MCF 10A (cell line): ENCODE results near the gene ATP11B. TPM values are rescaled to one million over a fixed set of nuclear protein-coding genes. Genes with fewer than 3 reads are reported as not detected.

Experiments used
- BruUV-seq: library from RNA; stranded (reverse); fragments of 400-500 nt; replicated peaks from 2 replicates; lab custom pipeline; 2021; lab: Mats Ljungman, UMichigan
- CTCF ChIA-PET: fragments of 300-600 bp; sonication (Branson Sonifier 250); formaldehyde crosslinking; extraction: SDS; loops from one replicate; lab custom pipeline; 2021; ENCODE audit warnings: antibody characterized with exemption, inconsistent platforms; lab: Yijun Ruan, JAX
- POLR2A ChIA-PET: fragments of 300-600, 350-650 bp; sonication (Branson Sonifier 250); formaldehyde crosslinking; extraction: SDS; loops from one replicate; lab custom pipeline; 2020; ENCODE audit warnings: antibody characterized with exemption, inconsistent platforms; lab: Yijun Ruan, JAX
- DNase-seq: peaks from one replicate; pipeline ENCODE4 v3.0.0-alpha.2; 2018; ENCODE audit not compliant: unreplicated experiment
- H3K27ac Mint-ChIP-seq: one replicate; pipeline ENCODE4 v1.8.0; 2022; ENCODE audit warnings: mild to moderate bottlenecking, low read depth, mixed read lengths; ENCODE audit not compliant: unreplicated experiment
- H3K27me3 Mint-ChIP-seq: one replicate; pipeline ENCODE4 v1.8.0; 2022; ENCODE audit warnings: mixed read lengths; ENCODE audit not compliant: insufficient read depth, unreplicated experiment
- H3K36me3 Mint-ChIP-seq: one replicate; pipeline ENCODE4 v1.8.0; 2022; ENCODE audit warnings: mild to moderate bottlenecking, moderate library complexity, mixed read lengths; ENCODE audit not compliant: insufficient read depth, unreplicated experiment
- H3K4me1 Mint-ChIP-seq: one replicate; pipeline ENCODE4 v1.8.0; 2022; ENCODE audit warnings: mixed read lengths; ENCODE audit not compliant: insufficient read depth, unreplicated experiment
- H3K4me3 Mint-ChIP-seq: one replicate; pipeline ENCODE4 v1.8.0; 2022; ENCODE audit warnings: mild to moderate bottlenecking, moderate library complexity, mixed read lengths; ENCODE audit not compliant: unreplicated experiment
- H3K9me3 Mint-ChIP-seq: one replicate; pipeline ENCODE4 v1.8.0; 2022; ENCODE audit warnings: mixed read lengths; ENCODE audit not compliant: unreplicated experiment
- intact Hi-C: fragments of 100-400 bp; cut with micrococcal nuclease; formaldehyde crosslinking; loops from 2 replicates; pipeline ENCODE4 v1.14.1; 2022
- total RNA-seq: library from RNA; stranded (reverse); gene quantifications from 2 replicates; pipeline ENCODE4 v1.2.3, GENCODE V29; 2022
- TF ChIP-seq, protein P1 (sequence below): fragments of 200-600 bp; IDR thresholded peaks from one replicate; pipeline ENCODE4 v1.8.0; 2022; ENCODE audit warnings: antibody characterized with exemption, mild to moderate bottlenecking; ENCODE audit not compliant: unreplicated experiment

The ATP11B gene
- total RNA-seq, 1 experiment from 2014 or later = 66.2 TPM

DNA sequence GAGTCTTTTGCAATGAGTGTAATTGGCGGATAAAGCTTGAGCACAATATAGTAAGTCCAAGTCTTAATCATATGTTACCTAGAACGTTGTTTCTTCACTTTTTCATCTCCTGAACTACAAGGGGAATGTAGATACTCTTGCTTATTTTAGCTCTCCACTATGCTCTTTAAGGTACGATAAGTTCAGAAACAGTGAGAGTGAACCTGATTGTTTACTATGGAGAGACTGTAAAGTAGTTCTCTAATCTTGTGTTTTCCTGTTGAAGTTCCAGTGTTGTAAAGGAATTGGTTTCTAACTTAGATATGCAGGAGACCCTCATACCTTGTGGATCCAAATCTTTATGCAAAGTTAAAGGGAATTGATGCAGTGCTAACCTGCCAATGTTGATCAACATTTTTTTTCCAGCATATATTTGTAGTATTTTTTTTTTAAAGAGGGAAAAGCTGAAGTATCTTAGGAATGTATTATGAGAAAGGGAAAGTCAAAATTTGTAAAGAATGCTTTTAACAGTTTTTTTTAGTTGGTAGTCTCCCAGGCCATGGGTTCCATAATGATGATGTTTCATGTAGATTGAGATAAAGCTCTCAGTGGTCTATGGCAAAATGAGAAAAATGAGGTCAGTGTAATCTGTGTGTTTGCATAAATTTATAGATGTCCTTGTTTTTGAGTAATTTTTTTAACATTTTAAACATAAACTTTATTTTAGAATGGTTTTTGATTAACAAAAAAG lies 14.9 kb downstream of the ATP11B start:
- no peaks in the 10 kb centered on the region for H3K36me3 Mint-ChIP-seq
- no TSS peak for BruUV-seq
- H3K4me3 Mint-ChIP-seq = no peak overlapping the region
- H3K27ac Mint-ChIP-seq = no peak overlapping the region
- intact Hi-C loops = no loop called here
- H3K4me1 Mint-ChIP-seq = peaks cover 22% of the 10 kb centered on the region
- CTCF ChIA-PET = no interaction called here
- H3K27me3 Mint-ChIP-seq = no peaks in the 10 kb centered on the region
- TF ChIP-seq, protein P1, sequence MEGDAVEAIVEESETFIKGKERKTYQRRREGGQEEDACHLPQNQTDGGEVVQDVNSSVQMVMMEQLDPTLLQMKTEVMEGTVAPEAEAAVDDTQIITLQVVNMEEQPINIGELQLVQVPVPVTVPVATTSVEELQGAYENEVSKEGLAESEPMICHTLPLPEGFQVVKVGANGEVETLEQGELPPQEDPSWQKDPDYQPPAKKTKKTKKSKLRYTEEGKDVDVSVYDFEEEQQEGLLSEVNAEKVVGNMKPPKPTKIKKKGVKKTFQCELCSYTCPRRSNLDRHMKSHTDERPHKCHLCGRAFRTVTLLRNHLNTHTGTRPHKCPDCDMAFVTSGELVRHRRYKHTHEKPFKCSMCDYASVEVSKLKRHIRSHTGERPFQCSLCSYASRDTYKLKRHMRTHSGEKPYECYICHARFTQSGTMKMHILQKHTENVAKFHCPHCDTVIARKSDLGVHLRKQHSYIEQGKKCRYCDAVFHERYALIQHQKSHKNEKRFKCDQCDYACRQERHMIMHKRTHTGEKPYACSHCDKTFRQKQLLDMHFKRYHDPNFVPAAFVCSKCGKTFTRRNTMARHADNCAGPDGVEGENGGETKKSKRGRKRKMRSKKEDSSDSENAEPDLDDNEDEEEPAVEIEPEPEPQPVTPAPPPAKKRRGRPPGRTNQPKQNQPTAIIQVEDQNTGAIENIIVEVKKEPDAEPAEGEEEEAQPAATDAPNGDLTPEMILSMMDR = no peak
- POLR2A ChIA-PET = interaction anchor here (1.0 to 5.0 kb wide), 3 partner anchors 10 to 21 kb away, joined by 3 to 42 read pairs (median 5); partner anchors contain the start of gene ATP11B
- H3K9me3 Mint-ChIP-seq = no peaks in the 10 kb centered on the region
- DNase-seq = no peak

GRCh38 chr3:182809531-182809930 lies 16.2 kb downstream of the ATP11B start:
- TF ChIP-seq, protein P1 = no peak
- H3K27ac Mint-ChIP-seq = no peak overlapping the region
- H3K27me3 Mint-ChIP-seq = no peaks in the 10 kb centered on the region
- H3K4me1 Mint-ChIP-seq = peaks cover 15% of the 10 kb centered on the region
- POLR2A ChIA-PET = interaction anchor here (0.5 to 5.0 kb wide), 4 partner anchors 10 to 1175 kb away, joined by 3 to 42 read pairs (median 4); partner anchors contain the start of gene ATP11B
- DNase-seq = no peak
- no TSS peak for BruUV-seq
- H3K9me3 Mint-ChIP-seq = no peaks in the 10 kb centered on the region
- H3K36me3 Mint-ChIP-seq = no peaks in the 10 kb centered on the region
- intact Hi-C loops = no loop called here
- CTCF ChIA-PET = no interaction called here
- H3K4me3 Mint-ChIP-seq = no peak overlapping the region

- Mint-ChIP-seq H3K4me1 (peaks cover 11% of the 10 kb centered on the region), H3K27me3 (no peaks in the 10 kb centered on the region), H3K9me3 (no peaks in the 10 kb centered on the region), H3K4me3 (no peak overlapping the region), H3K36me3 (no peaks in the 10 kb centered on the region), H3K27ac (no peak overlapping the region)
- no TSS peak for BruUV-seq
- intact Hi-C loops = no loop called here
- DNase-seq = no peak
- TF ChIP-seq, protein P1 = no peak
- POLR2A ChIA-PET = interaction anchor here (1.8 to 5.0 kb wide), 2 partner anchors 11 to 17 kb away, joined by 4 to 42 read pairs; partner anchors contain the start of gene ATP11B
- CTCF ChIA-PET = no interaction called here
Observed at GRCh38 chr3:182810574-182811268, 17.4 kb downstream of the ATP11B start.

GRCh38 chr3:182811269-182811596 lies 17.9 kb downstream of the ATP11B start:
- TF ChIP-seq, protein P1 = no peak
- Mint-ChIP-seq H3K36me3 (no peaks in the 10 kb centered on the region), H3K27ac (no peak overlapping the region), H3K4me1 (peaks cover 14% of the 10 kb centered on the region), H3K9me3 (no peaks in the 10 kb centered on the region), H3K4me3 (no peak overlapping the region), H3K27me3 (no peaks in the 10 kb centered on the region)
- POLR2A ChIA-PET = no interaction called here
- BruUV-seq = no TSS peak
- no peak for DNase-seq
- intact Hi-C loops = no loop called here
- CTCF ChIA-PET = no interaction called here
